HG03175 (cell line): ENCODE measurements around the gene PCDHGA1.
A peak's percentile ranks its signal among the peaks of the same experiment; 100 is the strongest.

Experiments used
- ATAC-seq: cut with Tn5 transposase; IDR thresholded peaks from one replicate; pipeline ENCODE4 v1.9.1; 2021; ENCODE audit warnings: mild to moderate bottlenecking, moderate library complexity; ENCODE audit not compliant: unreplicated experiment

Gene PCDHGA1

GRCh38 chr5:141434006-141434405 lies 103.7 kb downstream of the PCDHGA1 start:
- ATAC-seq: no peak

DNA sequence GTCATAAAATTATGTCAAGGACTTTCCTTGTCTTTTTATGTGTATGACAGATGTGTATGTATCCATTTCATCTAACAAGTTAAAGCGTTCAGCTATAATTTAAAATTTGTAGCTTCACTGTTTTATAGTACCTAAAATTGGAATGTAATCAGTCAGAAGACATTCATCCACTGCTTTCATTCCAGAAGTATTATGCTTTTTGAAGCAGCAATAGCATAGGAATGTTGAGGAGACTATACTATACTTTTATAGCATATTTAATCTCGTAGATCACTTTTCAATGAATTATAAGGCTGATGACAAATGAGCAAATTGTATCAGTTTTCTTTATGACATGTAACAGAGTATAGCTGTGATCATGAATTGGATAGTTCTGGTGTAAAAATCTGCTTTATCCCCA lies 106.9 kb downstream of the PCDHGA1 start:
- no peak for ATAC-seq

GRCh38 chr5:141439411-141440141 lies 109.3 kb downstream of the PCDHGA1 start:
- no peak for ATAC-seq

- no peak for ATAC-seq
Observed at GRCh38 chr5:141440341-141440740, 110.0 kb downstream of the PCDHGA1 start.

GRCh38 chr5:141441571-141442170 lies 111.4 kb downstream of the PCDHGA1 start:
- no peak for ATAC-seq

GRCh38 chr5:141465351-141465750 lies 135.0 kb downstream of the PCDHGA1 start:
- no peak for ATAC-seq

GRCh38 chr5:141475625-141476131 lies 145.4 kb downstream of the PCDHGA1 start, which contains the start of gene PCDHGC3:
TSS of gene PCDHGC3 (plus strand) at chr5:141475966. CDS start at chr5:141476117, 151 bp downstream.
- ATAC-seq: peak; percentile 96

- peak; percentile 24 for ATAC-seq
Observed at GRCh38 chr5:141476132-141476911, 146.0 kb downstream of the PCDHGA1 start.

GRCh38 chr5:141477044-141477575 lies 146.8 kb downstream of the PCDHGA1 start:
- no peak for ATAC-seq

- ATAC-seq: no peak
Observed at GRCh38 chr5:141477815-141478214, 147.5 kb downstream of the PCDHGA1 start.

- ATAC-seq: no peak
Observed at GRCh38 chr5:141478321-141478945, 148.1 kb downstream of the PCDHGA1 start.

DNA sequence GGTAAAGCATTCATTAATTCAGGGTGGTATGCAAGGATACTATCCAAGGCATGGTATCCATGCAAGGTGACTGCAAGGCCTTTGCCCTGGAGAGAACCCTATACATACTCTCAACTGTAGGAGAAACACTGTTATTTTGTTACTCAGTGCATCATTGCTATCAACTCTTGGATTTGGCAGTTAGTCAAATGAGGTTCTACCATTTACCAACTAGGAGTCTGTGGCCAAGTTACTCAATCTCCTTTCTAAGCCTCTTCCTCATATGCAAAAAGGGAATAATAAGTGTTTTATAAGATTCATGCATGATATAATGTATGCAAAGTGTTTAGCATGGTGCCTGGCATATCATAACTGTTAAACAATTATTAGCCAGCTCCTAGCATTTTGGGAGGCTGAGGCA lies 149.5 kb downstream of the PCDHGA1 start:
- no peak for ATAC-seq

DNA sequence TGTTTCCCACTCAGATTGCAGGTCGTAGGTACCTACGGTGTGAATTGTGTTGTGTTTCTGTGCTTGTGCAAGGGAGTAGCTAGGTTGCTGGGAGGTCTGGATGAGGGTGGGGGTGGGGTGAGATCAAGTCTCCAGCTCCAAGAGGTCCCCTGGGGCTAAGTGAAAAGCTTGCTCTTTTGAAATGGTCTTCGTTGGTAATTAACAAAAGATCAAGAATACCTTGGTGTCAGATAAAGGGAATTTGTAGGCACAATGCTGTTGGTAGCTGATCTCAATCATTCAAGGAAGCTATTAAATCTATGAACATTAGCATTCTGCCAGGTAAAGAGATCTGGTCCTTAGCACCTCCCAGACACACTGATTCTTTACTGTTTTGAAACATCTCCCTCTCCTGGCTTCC lies 153.6 kb downstream of the PCDHGA1 start:
- no peak for ATAC-seq

GRCh38 chr5:141484310-141484640 lies 154.0 kb downstream of the PCDHGA1 start:
- no peak for ATAC-seq

GRCh38 chr5:141484641-141485311 lies 154.5 kb downstream of the PCDHGA1 start, which contains the start of gene PCDHGC4:
TSS of gene PCDHGC4 (plus strand) at chr5:141485030. CDS start at chr5:141485174, 144 bp downstream.
- no peak for ATAC-seq

GRCh38 chr5:141485321-141486055 lies 155.2 kb downstream of the PCDHGA1 start:
- no peak for ATAC-seq

DNA sequence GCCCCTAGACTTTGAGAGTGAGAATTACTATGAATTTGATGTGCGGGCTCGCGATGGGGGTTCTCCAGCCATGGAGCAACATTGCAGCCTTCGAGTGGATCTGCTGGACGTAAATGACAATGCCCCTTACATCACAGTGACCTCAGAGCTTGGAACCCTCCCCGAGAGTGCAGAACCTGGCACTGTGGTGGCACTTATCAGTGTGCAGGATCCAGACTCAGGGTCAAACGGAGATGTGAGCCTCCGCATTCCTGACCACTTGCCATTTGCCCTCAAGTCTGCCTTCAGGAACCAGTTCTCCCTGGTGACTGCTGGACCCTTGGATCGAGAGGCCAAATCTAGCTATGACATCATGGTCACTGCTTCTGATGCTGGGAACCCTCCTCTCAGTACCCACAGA lies 155.8 kb downstream of the PCDHGA1 start:
- ATAC-seq: no peak

GRCh38 chr5:141487131-141487530 lies 156.8 kb downstream of the PCDHGA1 start:
- ATAC-seq: no peak
